C4-2B (cell line): ENCODE measurements around the gene LAMC3.

Experiments used
- ZFX ChIP-seq: fragments of 450-650 bp; IDR thresholded peaks from 2 replicates; pipeline ENCODE4 v1.6.1; 2017
- TF ChIP-seq, protein P1 (sequence below): fragments of 450-650 bp; conservative IDR thresholded peaks from 2 replicates; pipeline ENCODE4 v1.5.1; 2017; ENCODE audit warnings: mild to moderate bottlenecking

DNA sequence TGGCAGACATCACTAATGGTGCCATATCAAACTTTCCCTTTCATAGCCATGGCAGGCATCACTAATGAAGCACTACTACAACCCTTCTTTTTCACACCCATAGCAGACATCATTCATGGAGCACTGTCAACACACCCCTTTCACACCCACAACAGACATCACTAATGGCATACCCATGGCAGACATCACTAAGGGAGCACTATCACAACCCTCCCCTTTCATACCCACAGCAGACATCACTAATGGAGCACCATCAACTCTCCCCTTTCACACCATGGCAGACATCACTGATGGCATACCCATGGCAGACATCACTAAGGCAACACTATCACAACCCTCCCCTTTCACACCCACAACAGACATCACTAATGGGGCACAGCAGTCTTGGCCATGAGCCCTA lies 33.7 kb downstream of the LAMC3 start:
- TF ChIP-seq, protein P1, sequence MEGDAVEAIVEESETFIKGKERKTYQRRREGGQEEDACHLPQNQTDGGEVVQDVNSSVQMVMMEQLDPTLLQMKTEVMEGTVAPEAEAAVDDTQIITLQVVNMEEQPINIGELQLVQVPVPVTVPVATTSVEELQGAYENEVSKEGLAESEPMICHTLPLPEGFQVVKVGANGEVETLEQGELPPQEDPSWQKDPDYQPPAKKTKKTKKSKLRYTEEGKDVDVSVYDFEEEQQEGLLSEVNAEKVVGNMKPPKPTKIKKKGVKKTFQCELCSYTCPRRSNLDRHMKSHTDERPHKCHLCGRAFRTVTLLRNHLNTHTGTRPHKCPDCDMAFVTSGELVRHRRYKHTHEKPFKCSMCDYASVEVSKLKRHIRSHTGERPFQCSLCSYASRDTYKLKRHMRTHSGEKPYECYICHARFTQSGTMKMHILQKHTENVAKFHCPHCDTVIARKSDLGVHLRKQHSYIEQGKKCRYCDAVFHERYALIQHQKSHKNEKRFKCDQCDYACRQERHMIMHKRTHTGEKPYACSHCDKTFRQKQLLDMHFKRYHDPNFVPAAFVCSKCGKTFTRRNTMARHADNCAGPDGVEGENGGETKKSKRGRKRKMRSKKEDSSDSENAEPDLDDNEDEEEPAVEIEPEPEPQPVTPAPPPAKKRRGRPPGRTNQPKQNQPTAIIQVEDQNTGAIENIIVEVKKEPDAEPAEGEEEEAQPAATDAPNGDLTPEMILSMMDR: no peak
- no peak for TF ChIP-seq ZFX
